Panc1 (cell line): ENCODE results near the gene MTA3.

Source experiments
- CTCF ChIP-seq: fragments of 450-650 bp; IDR thresholded peaks from 2 replicates; pipeline ENCODE4 v1.5.1; 2017; ENCODE audit warnings: mild to moderate bottlenecking
- POLR2AphosphoS5 ChIP-seq: IDR thresholded peaks from 2 replicates; pipeline ENCODE4 v1.6.1; 2012; ENCODE audit warnings: mild to moderate bottlenecking, low read depth, low read length, moderate library complexity
- REST ChIP-seq, 2 experiments: IDR thresholded peaks; 2 replicates each; pipeline ENCODE4 v1.6.1; 2011 to 2012; ENCODE audit warnings: low read depth in 2 of 2, control low read depth in 1 of 2, low read length in 1 of 2, mild to moderate bottlenecking in 1 of 2, moderate library complexity in 1 of 2; ENCODE audit not compliant: insufficient read depth in 1 of 2
- SIN3A ChIP-seq: IDR thresholded peaks from 2 replicates; pipeline ENCODE4 v1.6.1; 2012; ENCODE audit warnings: low read depth, mild to moderate bottlenecking, low read length, moderate library complexity, borderline replicate concordance; ENCODE audit not compliant: insufficient read depth
- TCF7L2 ChIP-seq: IDR thresholded peaks from 2 replicates; pipeline ENCODE4 v1.6.1; 2011; ENCODE audit warnings: mild to moderate bottlenecking, low read depth, low read length, inconsistent platforms

- TF ChIP-seq CTCF (no peak), SIN3A (no peak), POLR2AphosphoS5 (no peak), REST (IDR thresholded peaks at IDR 0.05; ENCODE audit: insufficient read depth in 1 of 2, low read depth in 2 of 2, low read length in 1 of 2) (no peak), TCF7L2 (no peak)
These were observed 22.5 kb upstream of the MTA3 start for GRCh38 chr2:42545841-42546390.
